ENCODE data around the gene ADAMTS13. TPM values are rescaled to one million over a fixed set of nuclear protein-coding genes. Genes with fewer than 3 reads are reported as not detected.

The ADAMTS13 gene
- total and polyA plus RNA-seq, 4 donors: 6.5 to 13.3 (median 10.4) TPM

DNA sequence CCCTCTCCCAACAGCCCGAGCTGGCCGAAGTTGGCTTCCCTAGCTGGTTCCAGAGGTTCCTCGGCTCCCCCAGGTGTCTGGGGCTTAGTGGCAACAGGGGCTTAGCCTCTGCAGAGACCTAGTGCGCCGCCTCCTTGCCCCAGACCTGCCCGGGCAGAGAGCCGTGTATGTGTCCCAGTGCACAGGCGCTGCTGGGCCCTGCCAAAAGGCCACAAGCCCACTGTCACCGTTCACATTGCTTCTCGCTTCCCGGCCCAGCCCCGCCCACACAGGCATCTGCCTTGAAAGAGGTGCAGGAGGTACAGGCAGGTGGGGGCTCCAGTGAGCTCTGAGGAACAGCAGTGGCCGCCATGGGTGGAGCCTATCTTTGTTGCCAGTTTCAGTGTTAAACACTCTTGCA is 35.1 kb downstream of the ADAMTS13 start:
- WGBS: 90% methylated on average over 13 of the region's 13 CpGs
- Histone ChIP-seq H3K4me1 (ENCODE audit: control insufficient read depth in 4 of 4, insufficient read depth in 4 of 4, low read length in 3 of 4) (peaks cover 7 to 24% (median 18%) of the 10 kb centered on the region in 4 donors), H3K9me3 (ENCODE audit: control insufficient read depth in 4 of 4, low read length in 3 of 4) (no peaks in the 10 kb centered on the region), H3K27me3 (ENCODE audit: control insufficient read depth in 4 of 4, insufficient read depth in 4 of 4, low read length in 3 of 4) (no peaks in the 10 kb centered on the region), H3K9ac (ENCODE audit: low read depth in 1 of 2, low read length in 2 of 2) (no peak overlapping the region), H3K4me3 (ENCODE audit: low read depth in 1 of 3, low read length in 3 of 3) (no peak overlapping the region), H3K36me3 (ENCODE audit: control insufficient read depth in 4 of 4, insufficient read depth in 3 of 4, low read depth in 1 of 4, low read length in 3 of 4) (peaks cover 0 to 2% (median 0%) of the 10 kb centered on the region in 4 donors), H3K27ac (ENCODE audit: low read depth in 1 of 2, low read length in 2 of 2) (no peak overlapping the region)
- no peak for DNase-seq (ENCODE audit: low spot score)
- no peak for TF ChIP-seq GABPA (IDR thresholded peaks at IDR 0.05 in 1 of 2, conservative IDR thresholded peaks at IDR 0.05 in 1 of 2)
- TF ChIP-seq YY1 (IDR thresholded peaks at IDR 0.05): no peak
- no peak for TF ChIP-seq HNF4A (conservative IDR thresholded peaks at IDR 0.05)
- no peak for TF ChIP-seq TAF1 (conservative IDR thresholded peaks at IDR 0.05)
- no peak for TF ChIP-seq FOXA1 (IDR thresholded peaks at IDR 0.05)
- TF ChIP-seq, protein P1, sequence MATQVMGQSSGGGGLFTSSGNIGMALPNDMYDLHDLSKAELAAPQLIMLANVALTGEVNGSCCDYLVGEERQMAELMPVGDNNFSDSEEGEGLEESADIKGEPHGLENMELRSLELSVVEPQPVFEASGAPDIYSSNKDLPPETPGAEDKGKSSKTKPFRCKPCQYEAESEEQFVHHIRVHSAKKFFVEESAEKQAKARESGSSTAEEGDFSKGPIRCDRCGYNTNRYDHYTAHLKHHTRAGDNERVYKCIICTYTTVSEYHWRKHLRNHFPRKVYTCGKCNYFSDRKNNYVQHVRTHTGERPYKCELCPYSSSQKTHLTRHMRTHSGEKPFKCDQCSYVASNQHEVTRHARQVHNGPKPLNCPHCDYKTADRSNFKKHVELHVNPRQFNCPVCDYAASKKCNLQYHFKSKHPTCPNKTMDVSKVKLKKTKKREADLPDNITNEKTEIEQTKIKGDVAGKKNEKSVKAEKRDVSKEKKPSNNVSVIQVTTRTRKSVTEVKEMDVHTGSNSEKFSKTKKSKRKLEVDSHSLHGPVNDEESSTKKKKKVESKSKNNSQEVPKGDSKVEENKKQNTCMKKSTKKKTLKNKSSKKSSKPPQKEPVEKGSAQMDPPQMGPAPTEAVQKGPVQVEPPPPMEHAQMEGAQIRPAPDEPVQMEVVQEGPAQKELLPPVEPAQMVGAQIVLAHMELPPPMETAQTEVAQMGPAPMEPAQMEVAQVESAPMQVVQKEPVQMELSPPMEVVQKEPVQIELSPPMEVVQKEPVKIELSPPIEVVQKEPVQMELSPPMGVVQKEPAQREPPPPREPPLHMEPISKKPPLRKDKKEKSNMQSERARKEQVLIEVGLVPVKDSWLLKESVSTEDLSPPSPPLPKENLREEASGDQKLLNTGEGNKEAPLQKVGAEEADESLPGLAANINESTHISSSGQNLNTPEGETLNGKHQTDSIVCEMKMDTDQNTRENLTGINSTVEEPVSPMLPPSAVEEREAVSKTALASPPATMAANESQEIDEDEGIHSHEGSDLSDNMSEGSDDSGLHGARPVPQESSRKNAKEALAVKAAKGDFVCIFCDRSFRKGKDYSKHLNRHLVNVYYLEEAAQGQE (IDR thresholded peaks at IDR 0.05): no peak
- no peak for TF ChIP-seq HNF4G (IDR thresholded peaks at IDR 0.05)
- no peak for TF ChIP-seq RXRA (IDR thresholded peaks at IDR 0.05)
- no peak for TF ChIP-seq FOXA2 (IDR thresholded peaks at IDR 0.05)

DNA sequence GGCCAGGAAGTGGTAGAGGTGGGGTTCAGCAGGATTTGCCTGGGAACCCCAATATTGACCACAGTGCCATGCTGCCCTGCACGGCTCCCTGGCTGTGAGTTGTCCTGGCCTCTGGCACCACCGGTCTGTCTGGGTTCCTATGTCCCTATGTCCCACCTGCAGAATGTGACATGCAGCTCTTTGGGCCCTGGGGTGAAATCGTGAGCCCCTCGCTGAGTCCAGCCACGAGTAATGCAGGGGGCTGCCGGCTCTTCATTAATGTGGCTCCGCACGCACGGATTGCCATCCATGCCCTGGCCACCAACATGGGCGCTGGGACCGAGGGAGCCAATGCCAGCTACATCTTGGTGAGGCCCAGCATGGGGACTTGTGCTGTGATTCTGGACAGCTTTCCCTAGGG is 35.6 kb downstream of the ADAMTS13 start:
- Histone ChIP-seq H3K4me3 (ENCODE audit: low read depth in 1 of 3, low read length in 3 of 3) (no peak overlapping the region), H3K27ac (ENCODE audit: low read depth in 1 of 2, low read length in 2 of 2) (no peak overlapping the region), H3K9ac (ENCODE audit: low read depth in 1 of 2, low read length in 2 of 2) (no peak overlapping the region), H3K9me3 (ENCODE audit: control insufficient read depth in 4 of 4, low read length in 3 of 4) (no peaks in the 10 kb centered on the region), H3K27me3 (ENCODE audit: control insufficient read depth in 4 of 4, insufficient read depth in 4 of 4, low read length in 3 of 4) (no peaks in the 10 kb centered on the region), H3K4me1 (ENCODE audit: control insufficient read depth in 4 of 4, insufficient read depth in 4 of 4, low read length in 3 of 4) (peaks cover 7 to 29% (median 21%) of the 10 kb centered on the region in 4 donors), H3K36me3 (ENCODE audit: control insufficient read depth in 4 of 4, insufficient read depth in 3 of 4, low read depth in 1 of 4, low read length in 3 of 4) (peaks cover 0 to 2% (median 0%) of the 10 kb centered on the region in 4 donors)
- no peak for DNase-seq (ENCODE audit: low spot score)
- 95% methylated on average over 11 of the region's 11 CpGs for WGBS
- TF ChIP-seq FOXA1 (IDR thresholded peaks at IDR 0.05): no peak
- no peak for TF ChIP-seq EGR1 (IDR thresholded peaks at IDR 0.05; ENCODE audit: low read depth in 2 of 2)
- no peak for TF ChIP-seq NR2F2 (IDR thresholded peaks at IDR 0.05)
- TF ChIP-seq SP1 (IDR thresholded peaks at IDR 0.05): no peak

DNA sequence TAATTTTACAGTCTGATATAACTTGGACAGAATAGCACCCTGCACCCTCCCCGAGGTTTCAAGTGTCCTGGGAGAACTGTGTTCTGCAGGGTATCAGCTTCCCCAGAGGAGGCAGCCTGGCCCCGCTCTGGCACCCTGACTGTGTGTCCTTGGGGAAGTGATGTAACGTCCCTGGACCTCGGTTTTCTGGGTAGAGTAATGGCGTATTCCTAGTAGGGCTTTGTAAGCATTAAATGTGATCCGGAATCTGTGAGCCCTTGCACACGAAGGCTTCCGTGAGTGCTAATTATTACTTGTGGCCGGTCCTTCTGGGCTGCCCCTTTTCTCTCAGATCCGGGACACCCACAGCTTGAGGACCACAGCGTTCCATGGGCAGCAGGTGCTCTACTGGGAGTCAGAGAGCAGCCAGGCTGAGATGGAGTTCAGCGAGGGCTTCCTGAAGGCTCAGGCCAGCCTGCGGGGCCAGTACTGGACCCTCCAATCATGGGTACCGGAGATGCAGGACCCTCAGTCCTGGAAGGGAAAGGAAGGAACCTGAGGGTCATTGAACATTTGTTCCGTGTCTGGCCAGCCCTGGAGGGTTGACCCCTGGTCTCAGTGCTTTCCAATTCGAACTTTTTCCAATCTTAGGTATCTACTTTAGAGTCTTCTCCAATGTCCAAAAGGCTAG is 36.6 kb downstream of the ADAMTS13 start:
- no peak for DNase-seq (ENCODE audit: low spot score)
- H3K4me3 ChIP-seq (ENCODE audit: low read depth in 1 of 3, low read length in 3 of 3): no peak overlapping the region

More for the DNA sequence above, 36.6 kb downstream of the ADAMTS13 start:
- Histone ChIP-seq H3K9me3 (ENCODE audit: control insufficient read depth in 4 of 4, low read length in 3 of 4) (no peaks in the 10 kb centered on the region), H3K36me3 (ENCODE audit: control insufficient read depth in 4 of 4, insufficient read depth in 3 of 4, low read depth in 1 of 4, low read length in 3 of 4) (peaks cover 0 to 2% (median under 1%) of the 10 kb centered on the region in 4 donors), H3K27ac (ENCODE audit: low read depth in 1 of 2, low read length in 2 of 2) (no peak overlapping the region), H3K27me3 (ENCODE audit: control insufficient read depth in 4 of 4, insufficient read depth in 4 of 4, low read length in 3 of 4) (no peaks in the 10 kb centered on the region), H3K4me1 (ENCODE audit: control insufficient read depth in 4 of 4, insufficient read depth in 4 of 4, low read length in 3 of 4) (peaks cover 7 to 29% (median 21%) of the 10 kb centered on the region in 4 donors), H3K9ac (ENCODE audit: low read depth in 1 of 2, low read length in 2 of 2) (no peak overlapping the region)
- 74% methylated on average over 16 of the region's 16 CpGs for WGBS
- TF ChIP-seq, protein P2, sequence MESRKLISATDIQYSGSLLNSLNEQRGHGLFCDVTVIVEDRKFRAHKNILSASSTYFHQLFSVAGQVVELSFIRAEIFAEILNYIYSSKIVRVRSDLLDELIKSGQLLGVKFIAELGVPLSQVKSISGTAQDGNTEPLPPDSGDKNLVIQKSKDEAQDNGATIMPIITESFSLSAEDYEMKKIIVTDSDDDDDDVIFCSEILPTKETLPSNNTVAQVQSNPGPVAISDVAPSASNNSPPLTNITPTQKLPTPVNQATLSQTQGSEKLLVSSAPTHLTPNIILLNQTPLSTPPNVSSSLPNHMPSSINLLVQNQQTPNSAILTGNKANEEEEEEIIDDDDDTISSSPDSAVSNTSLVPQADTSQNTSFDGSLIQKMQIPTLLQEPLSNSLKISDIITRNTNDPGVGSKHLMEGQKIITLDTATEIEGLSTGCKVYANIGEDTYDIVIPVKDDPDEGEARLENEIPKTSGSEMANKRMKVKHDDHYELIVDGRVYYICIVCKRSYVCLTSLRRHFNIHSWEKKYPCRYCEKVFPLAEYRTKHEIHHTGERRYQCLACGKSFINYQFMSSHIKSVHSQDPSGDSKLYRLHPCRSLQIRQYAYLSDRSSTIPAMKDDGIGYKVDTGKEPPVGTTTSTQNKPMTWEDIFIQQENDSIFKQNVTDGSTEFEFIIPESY (IDR thresholded peaks at IDR 0.05): no peak
- TF ChIP-seq, protein P3, sequence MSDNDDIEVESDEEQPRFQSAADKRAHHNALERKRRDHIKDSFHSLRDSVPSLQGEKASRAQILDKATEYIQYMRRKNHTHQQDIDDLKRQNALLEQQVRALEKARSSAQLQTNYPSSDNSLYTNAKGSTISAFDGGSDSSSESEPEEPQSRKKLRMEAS (IDR thresholded peaks at IDR 0.05): no peak
- no peak for TF ChIP-seq HNF4A (conservative IDR thresholded peaks at IDR 0.05)
- no peak for TF ChIP-seq RAD21 (IDR thresholded peaks at IDR 0.05)
- TF ChIP-seq YY1 (IDR thresholded peaks at IDR 0.05): no peak
- no peak for TF ChIP-seq JUND (IDR thresholded peaks at IDR 0.05)

All from liver (tissue), 9 donors.